Peyer's patch (tissue), 4 donors: ENCODE results near the gene FOXS1. TPM values are rescaled to one million over a fixed set of nuclear protein-coding genes. Genes with fewer than 3 reads are reported as not detected.

ENCODE experiments used
- DNase-seq, 3 donors: peaks; one replicate each; pipeline ENCODE4 v3.0.0-alpha.2; 2017 to 2019
- H3K27ac ChIP-seq, 4 donors: fragments of 200-600 bp; sonication (generic); one replicate each; pipeline ENCODE4 v1.5.1; 2016 to 2019
- H3K27me3 ChIP-seq, 2 donors: fragments of 200-600 bp; sonication (generic); one replicate each; pipeline ENCODE4 v1.5.1; 2019
- H3K36me3 ChIP-seq, 3 donors: fragments of 200-600 bp; sonication (generic); one replicate each; pipeline ENCODE4 v1.5.1; 2016 to 2019
- H3K4me1 ChIP-seq, 4 donors: fragments of 200-600 bp; sonication (generic); one replicate each; pipeline ENCODE4 v1.5.1; 2016 to 2019
- H3K4me3 ChIP-seq, 4 donors: fragments of 200-600 bp; sonication (generic); 1 replicate in 3 of 4; 2 replicates in 1 of 4; pipeline ENCODE4 v1.5.1; 2016 to 2019; ENCODE audit warnings: mild to moderate bottlenecking in 1 of 4
- H3K9me3 ChIP-seq, 4 donors: fragments of 200-600 bp; sonication (generic); one replicate each; pipeline ENCODE4 v1.5.1; 2016 to 2019; ENCODE audit warnings: mild to moderate bottlenecking in 1 of 4
- POLR2A ChIP-seq, 2 donors: fragments of 450-650 bp; IDR thresholded peaks; one replicate each; pipeline ENCODE4 v1.5.1; 2017; ENCODE audit warnings: antibody characterized with exemption in 2 of 2, mild to moderate bottlenecking in 2 of 2, moderate library complexity in 2 of 2
- total RNA-seq, 4 donors: library from RNA; depleted of rRNA; stranded (reverse); fragments of >200 nt; gene quantifications; one replicate each; pipeline ENCODE4 v1.1.0, GENCODE V29; 2016
- TF ChIP-seq, protein P1 (sequence below), 6 experiments: fragments of 450-650 bp in 4 of 6; fragments of 200-600 bp in 2 of 6; sonication (generic) in 1 of 6; IDR thresholded peaks; one replicate each; pipeline ENCODE4 v1.5.1; 2017 to 2019; ENCODE audit warnings: antibody characterized with exemption in 6 of 6, mild to moderate bottlenecking in 3 of 6, moderate library complexity in 1 of 6

The FOXS1 gene
- total RNA-seq, 4 donors from 2014 or later: not detected

GRCh38 chr20:31836853-31837608 is 8.4 kb downstream of the FOXS1 start:
- H3K27ac ChIP-seq: no peak overlapping the region
- H3K4me1 ChIP-seq: peaks cover 0 to 24% (median 6%) of the 10 kb centered on the region in 4 donors
- no peaks in the 10 kb centered on the region for H3K27me3 ChIP-seq
- TF ChIP-seq, protein P1, sequence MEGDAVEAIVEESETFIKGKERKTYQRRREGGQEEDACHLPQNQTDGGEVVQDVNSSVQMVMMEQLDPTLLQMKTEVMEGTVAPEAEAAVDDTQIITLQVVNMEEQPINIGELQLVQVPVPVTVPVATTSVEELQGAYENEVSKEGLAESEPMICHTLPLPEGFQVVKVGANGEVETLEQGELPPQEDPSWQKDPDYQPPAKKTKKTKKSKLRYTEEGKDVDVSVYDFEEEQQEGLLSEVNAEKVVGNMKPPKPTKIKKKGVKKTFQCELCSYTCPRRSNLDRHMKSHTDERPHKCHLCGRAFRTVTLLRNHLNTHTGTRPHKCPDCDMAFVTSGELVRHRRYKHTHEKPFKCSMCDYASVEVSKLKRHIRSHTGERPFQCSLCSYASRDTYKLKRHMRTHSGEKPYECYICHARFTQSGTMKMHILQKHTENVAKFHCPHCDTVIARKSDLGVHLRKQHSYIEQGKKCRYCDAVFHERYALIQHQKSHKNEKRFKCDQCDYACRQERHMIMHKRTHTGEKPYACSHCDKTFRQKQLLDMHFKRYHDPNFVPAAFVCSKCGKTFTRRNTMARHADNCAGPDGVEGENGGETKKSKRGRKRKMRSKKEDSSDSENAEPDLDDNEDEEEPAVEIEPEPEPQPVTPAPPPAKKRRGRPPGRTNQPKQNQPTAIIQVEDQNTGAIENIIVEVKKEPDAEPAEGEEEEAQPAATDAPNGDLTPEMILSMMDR (IDR thresholded peaks at IDR 0.05): no peak
- no peak for TF ChIP-seq POLR2A (IDR thresholded peaks at IDR 0.05)
- no peak overlapping the region for H3K4me3 ChIP-seq
- H3K36me3 ChIP-seq: no peaks in the 10 kb centered on the region
- no peaks in the 10 kb centered on the region for H3K9me3 ChIP-seq
- no peak for DNase-seq

GRCh38 chr20:31835977-31836852 is 9.2 kb downstream of the FOXS1 start:
- Histone ChIP-seq H3K27ac (no peak overlapping the region), H3K4me3 (no peak overlapping the region), H3K4me1 (peaks cover 0 to 24% (median 6%) of the 10 kb centered on the region in 4 donors), H3K36me3 (no peaks in the 10 kb centered on the region), H3K9me3 (no peaks in the 10 kb centered on the region), H3K27me3 (no peaks in the 10 kb centered on the region)
- peak; percentile 58 to 84 (median 76) for DNase-seq
- TF ChIP-seq, protein P1 (IDR thresholded peaks at IDR 0.05): no peak
- no peak for TF ChIP-seq POLR2A (IDR thresholded peaks at IDR 0.05)

- no peaks in the 10 kb centered on the region for H3K9me3 ChIP-seq
- H3K27ac ChIP-seq: no peak overlapping the region
- H3K4me1 ChIP-seq: peaks cover 0 to 24% (median 6%) of the 10 kb centered on the region in 4 donors
- DNase-seq: no peak
- H3K36me3 ChIP-seq: no peaks in the 10 kb centered on the region
- TF ChIP-seq, protein P1 (IDR thresholded peaks at IDR 0.05): no peak
- no peak for TF ChIP-seq POLR2A (IDR thresholded peaks at IDR 0.05)
- no peaks in the 10 kb centered on the region for H3K27me3 ChIP-seq
- H3K4me3 ChIP-seq: no peak overlapping the region
Observed at GRCh38 chr20:31835554-31835953, 9.8 kb downstream of the FOXS1 start.

- H3K27me3 ChIP-seq: no peaks in the 10 kb centered on the region
- H3K4me3 ChIP-seq: no peak overlapping the region
- H3K4me1 ChIP-seq: peaks cover 0 to 24% (median 6%) of the 10 kb centered on the region in 4 donors
- no peak for DNase-seq
- no peaks in the 10 kb centered on the region for H3K36me3 ChIP-seq
- TF ChIP-seq, protein P1 (IDR thresholded peaks at IDR 0.05): no peak
- no peak for TF ChIP-seq POLR2A (IDR thresholded peaks at IDR 0.05)
- H3K9me3 ChIP-seq: no peaks in the 10 kb centered on the region
- no peak overlapping the region for H3K27ac ChIP-seq
Observed at GRCh38 chr20:31833931-31834521, 11.4 kb downstream of the FOXS1 start.

DNA sequence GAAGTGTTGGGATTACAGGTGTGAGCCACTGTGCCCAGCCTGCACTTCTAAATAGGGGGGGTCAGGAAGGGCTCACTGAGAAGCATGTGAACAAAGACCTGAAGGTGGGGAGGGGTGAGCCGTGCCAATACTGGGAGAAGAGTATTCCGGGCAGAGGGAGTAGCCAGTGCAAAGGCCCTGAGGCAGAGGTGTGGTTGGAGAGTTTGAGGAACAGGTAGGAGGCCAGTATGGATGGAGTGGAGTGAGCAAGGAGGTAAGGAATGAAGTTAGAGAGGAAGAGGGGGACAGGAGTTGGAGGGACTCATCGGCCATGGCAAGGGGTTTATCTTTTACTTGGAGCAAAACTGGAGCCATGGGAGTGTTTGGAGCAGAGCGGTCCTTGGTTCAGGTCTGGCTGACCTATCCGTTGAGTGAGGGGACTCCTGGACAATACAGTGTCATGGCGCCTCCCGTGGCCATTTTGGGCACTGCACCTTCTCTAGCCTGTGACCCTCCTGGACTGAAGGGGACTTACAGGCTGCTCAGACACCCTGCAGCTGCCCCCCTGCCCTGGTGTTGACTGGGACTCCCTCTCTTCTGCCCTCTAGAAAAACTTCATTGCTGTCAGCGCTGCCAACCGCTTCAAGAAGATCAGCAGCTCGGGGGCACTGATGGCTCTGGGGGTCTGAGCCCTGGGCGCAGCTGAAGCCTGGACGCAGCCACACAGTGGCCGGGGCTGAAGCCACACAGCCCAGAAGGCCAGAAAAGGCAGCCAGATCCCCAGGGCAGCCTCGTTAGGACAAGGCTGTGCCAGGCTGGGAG is 12.1 kb downstream of the FOXS1 start:
- H3K27ac ChIP-seq: no peak overlapping the region
- no peaks in the 10 kb centered on the region for H3K27me3 ChIP-seq
- DNase-seq: peak; percentile 58 to 79 (median 67)
- H3K36me3 ChIP-seq: no peaks in the 10 kb centered on the region
- no peaks in the 10 kb centered on the region for H3K9me3 ChIP-seq
- H3K4me3 ChIP-seq: no peak overlapping the region
- TF ChIP-seq POLR2A (IDR thresholded peaks at IDR 0.05): no peak
- TF ChIP-seq, protein P1 (IDR thresholded peaks at IDR 0.05): peak; percentile 45 to 68 (median 51)
- peaks cover 0 to 24% (median 6%) of the 10 kb centered on the region in 4 donors for H3K4me1 ChIP-seq
